GM21576 (cell line): ENCODE results near the gene MXD1.
"Not testable (repeated sequence)": the region's sequence is repeated elsewhere in the genome, so short reads cannot be mapped to it uniquely, and the experiment has no call there.

ENCODE experiments used
- ATAC-seq: cut with Tn5 transposase; IDR thresholded peaks from one replicate; pipeline ENCODE4 v1.9.1; 2021; ENCODE audit warnings: mild to moderate bottlenecking, moderate library complexity; ENCODE audit not compliant: unreplicated experiment

Gene MXD1

DNA sequence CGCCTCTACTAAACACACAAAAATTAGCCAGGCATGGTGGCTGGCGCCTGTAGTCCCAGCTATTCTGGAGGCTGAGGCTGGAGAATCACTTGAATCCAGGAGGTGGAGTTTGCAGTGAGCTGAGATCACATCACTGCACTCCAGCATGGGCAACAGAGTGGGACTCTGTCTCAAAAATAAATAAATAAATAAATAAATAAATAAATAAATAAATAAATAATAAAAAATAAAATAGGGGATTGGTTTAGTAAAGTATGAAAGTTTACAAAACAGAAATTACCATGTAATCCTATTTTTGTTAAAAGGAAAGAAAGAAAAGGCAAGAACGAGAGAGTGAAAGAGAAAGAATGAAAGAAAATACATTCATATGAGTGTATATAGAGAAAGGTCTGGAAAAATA, 35.8 kb downstream of the MXD1 start:
- not testable (repeated sequence) for ATAC-seq

DNA sequence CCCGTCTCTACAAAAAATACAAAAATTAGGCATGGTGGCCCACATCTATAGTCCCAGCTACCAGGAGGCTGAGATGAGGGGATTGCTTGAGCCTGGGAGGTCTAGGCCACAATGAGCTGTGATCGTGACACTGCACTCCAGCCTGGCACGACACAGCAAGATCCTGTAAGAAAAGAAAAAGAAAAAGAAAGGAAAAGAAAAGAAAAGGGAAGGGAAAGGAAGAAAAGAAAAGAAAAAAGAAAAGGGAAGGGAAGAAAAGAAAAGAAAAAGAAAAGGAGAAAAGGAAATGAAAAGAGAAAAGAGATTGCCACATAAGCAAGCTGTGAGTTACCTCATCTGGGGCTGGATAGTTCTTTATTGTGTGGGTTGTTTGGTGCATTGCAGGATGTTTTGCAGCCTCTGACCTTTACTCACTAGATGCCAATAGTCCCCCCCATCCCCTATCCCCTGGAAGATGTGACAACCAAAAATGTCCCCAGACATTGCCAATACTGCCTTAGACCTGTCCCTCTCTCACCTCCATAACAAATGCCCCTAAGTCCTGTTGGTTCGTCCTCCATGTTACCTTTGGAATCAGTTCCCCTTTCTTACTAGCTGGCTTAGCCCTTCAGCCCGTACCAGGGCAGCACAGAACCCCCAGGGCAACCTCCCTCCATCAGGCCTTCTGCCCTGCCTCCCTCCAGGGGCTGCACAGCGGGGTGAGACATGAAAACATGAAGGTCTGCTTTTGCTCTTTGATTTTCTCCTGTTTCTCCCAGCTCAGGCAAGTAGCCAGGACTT, 37.6 kb downstream of the MXD1 start:
- ATAC-seq = no peak

DNA sequence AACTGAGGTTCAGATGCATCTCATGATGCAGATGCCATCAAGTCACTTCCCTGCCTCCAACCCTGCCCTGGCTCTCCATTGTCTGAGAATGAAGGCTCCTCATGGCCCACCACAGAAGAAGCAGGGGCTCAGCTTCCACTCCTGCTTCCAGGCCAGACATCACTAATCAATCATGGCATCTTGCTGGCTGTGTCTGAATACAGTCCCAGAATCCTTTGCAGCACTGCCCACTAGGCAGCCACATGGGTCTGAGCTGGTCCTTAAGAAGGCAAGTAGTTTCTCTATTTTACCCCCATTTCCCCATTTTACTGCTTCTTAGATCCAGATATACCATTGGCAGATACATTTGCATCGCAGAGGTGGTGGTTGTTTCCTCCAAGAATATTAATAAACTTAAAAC, 39.2 kb downstream of the MXD1 start:
- ATAC-seq = no peak

DNA sequence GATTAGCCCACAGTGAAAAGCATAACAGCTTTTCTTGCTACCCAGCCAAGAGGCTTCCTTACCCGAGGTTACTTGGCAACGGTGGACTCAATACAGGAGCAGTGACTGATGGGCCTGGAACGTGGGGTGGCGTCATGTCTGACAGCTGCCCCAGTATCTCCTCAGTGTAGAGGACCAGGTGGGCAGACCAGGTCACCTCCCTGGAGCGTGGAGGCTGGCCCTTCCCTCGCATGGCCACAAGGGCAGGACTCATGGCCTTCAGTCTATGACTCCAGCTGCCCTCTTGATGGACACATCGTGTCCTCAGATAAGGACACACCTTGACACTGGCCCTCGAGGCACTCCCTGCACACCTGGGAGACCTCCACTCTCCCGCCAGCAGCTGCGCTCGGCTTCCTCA, 40.1 kb downstream of the MXD1 start:
- ATAC-seq = no peak

DNA sequence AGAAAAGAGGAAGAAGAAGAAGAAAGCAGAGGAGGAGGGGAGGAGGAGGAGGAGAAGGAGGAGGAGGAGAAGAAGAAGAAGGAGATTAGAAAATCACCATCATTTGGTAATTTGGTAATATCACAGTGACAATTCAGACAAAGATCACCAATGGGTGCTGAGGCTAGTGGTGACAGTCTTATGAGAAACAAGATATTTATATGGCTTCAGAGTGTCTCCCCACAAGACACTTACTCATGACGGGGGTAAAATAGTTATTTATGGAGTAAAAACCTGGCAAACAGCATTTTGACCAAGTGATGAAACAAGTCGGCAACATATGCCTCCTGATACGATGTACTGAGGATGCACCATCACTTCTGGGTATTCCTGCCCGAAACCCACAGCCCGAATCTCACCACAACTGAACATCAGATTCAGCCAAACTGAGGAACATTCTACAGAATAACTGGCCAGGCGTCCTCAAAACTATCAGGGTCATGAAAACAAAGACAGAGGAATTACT, 41.6 kb downstream of the MXD1 start:
- ATAC-seq = no peak

DNA sequence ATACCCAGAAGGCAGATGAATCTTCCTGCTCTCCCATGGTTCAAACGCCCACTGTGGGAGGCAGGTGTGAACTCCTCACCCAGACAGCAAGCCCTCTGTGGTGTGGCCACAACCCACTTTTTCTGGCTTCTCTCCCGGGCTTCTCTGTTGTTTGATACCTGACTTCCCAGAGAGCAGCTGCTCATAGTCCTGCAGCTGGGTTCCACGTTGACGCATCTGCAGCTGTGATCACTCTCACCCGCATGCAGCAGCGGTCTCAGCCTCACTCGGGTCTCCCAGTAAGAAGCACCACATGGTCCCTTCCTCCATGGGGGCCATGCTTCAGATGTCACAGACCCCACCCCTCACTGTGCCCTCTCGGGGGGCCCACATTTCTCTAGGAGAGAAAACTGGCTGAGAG, 43.1 kb downstream of the MXD1 start:
- ATAC-seq = no peak

DNA sequence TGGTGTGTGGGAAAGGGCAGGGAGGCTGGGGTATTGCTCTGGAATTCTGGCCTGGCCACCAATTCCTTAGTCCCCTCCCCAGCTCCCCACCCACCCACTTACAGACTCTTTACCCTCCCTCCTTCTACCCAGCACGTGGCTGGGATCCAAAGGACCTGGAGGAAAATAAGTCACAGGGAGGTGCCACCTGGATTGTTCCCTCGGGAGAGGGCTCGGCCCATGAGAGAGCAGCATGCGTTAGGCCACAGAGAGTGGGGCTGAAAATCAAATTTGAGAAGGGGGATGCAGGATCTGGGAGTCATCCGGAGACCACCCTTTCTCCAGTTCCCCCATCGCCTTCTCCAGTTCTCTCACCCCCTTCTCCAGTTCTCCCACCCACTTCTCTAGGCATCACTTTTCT, 43.6 kb downstream of the MXD1 start:
- no peak for ATAC-seq

DNA sequence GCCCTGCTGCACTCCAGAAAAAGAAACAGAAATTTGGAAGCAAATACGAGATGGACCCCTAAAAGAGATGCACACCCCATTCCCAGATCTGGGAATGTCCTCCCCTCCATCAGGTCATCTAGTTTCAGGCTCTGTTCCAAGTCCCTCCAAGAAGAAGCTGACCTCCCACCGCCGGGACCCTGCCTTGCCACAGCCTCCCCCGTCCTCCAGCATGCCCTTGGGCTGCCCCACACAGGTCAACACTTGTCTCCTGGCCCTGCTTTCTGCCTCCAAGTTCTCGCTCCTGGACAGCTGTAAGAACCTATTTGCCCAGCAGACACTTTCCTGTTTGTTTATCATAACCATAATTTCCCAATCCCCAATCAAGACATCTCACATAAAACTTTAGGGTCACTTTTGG, 44.5 kb downstream of the MXD1 start:
- no peak for ATAC-seq

DNA sequence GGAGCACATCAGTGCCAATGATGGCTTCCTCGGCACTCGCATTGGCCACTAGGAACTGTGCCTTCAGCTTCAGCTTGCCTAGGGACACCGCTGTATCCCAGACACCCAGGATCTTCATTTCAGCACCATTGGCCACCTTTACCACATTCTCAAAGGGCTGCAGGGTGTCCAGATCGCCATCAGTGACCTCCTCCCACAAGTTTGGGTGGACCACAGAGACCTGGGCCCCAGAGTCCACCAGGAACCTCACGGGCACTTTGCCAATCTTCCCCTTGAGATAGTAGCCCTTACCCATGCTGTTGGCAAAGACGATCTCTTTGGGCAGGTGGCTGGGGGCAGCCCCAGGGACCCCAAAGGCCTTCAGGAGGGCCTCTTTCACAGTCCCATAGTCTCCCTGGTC, 45.9 kb downstream of the MXD1 start:
- ATAC-seq = no peak

DNA sequence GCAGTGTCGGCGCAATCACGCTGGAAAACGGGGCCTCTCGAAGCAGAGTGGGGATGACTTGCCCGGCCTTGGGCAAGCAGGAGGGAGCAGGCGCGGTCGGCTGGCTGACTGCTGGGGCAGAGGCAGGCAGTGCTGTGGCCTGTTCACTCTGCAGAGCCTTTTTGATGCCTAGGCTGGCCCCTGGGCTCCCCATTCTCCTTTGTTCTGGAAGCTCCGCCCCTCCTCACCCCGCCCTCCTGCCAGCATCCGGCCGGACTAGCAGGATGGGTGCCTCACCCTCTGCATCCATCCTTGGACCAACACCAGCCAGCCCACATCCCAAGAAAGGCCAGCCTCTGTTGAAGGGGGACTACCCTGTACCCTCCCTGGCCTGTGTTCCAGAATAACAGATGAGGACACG, 46.6 kb downstream of the MXD1 start, which contains the start of gene ASPRV1:
Gene ASPRV1, minus strand, starts transcription at position 136 of the 400 bp plus-strand sequence. CDS start 195 bp downstream, outside the sequence.
- no peak for ATAC-seq

DNA sequence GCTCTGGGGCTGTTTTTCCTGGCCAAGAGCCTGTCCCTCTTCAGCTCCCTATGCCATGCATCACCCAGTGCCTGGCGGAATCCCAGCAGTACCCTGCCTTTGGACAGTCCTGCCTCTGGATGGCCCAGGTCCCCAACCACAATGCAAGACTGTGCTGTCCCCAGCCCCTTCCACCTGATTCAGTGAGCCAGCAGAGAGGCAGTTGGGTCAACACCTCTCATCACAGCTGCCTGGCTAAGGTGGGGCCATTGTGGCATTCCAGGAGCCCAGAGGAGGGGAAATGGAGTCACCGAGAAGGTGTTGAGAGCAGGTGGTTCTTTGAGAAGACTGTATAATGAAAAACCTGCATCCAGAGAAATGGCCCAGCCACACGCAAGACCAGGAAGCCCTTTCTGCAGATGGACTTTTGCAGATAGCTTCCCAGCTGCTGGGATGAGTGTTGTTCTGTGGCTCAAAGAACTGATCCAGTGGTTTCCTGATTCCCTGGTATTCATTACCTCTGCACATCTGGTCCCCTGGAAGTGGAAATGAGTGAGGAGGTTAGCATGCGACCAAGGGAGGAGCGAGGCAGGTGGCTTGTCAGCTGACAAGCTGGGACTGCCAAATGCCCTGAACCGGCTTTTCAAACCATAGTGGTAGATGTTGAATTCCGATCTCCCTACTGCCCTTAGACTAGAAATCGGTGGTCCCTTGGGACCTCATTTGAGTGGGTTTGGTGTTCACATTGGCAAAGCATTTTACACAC, 48.2 kb downstream of the MXD1 start:
- no peak for ATAC-seq

DNA sequence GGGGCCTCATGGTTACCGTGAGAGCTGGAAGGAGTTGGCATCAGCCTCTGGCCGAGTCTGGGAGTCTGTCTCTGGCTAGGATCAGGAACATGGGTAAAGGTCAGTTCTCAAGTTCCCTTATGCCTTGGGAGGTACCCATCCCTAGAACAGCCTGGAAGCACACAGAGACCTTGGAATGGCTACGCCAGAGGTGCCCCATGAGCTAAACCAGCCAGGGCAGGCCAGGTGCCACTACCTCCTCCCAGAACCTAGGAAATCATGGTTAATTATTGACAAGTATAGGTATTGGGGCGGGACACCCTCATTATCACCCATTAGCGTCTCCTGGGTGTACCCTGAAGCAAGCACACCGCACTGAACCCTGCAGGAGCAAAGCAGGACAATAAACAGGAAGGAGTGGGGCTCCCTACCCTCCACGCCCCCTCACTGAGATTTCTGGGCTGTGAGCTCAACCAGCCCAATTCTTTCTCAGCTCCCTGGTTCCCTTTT, 49.5 kb downstream of the MXD1 start:
- ATAC-seq = no peak

DNA sequence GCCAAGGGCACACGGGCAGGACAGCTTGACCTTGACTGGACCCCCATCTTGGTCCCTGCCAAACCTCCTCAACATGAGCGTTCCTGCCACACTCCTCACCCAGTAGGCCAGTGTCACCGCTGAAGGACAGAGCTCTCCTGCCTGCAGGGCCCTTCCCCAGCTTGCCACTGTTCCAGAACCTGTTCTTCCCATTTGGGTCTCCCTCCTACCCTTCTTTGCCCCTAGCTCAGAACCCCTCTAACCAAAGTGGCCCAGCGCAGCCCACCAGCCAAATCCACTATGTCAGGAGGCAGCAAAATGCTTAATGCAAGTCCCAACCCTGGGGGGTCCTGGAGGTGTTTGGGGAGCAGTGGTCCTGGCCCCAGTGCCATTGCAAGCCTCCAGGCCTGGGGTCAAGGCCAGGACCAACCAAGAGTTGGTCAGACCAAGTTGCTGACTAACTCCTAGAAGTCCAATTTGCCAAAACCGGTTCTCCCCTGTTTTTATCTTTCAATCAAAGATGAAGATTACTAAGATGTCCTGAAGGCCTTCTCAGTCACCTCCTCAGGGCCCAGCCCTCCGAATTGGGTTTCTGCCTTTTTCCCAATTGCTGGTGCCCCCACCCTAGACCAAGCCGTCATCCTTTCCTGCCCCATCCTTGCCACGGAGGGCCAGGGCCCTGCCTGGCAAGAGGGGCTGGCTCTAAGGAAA, 51.0 kb downstream of the MXD1 start:
- no peak for ATAC-seq

DNA sequence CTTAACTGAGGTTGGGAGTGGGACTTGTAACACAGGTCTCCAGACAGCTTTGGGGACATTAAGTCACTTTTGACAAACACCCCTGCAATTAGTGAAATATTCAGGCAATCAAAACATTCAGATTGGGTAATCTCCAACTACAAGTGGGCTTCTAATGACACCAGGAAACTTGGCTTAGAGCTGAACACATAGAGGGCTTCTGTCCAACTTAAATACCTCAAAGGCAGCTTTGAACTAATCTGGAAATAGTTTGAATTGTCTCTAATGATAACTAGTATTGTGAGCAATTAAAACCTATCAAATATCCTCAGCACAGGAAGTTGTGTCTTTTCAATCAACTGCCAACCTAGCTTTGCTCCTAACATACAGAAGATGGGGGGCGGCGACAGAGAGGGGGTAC, 51.6 kb downstream of the MXD1 start:
- no peak for ATAC-seq

DNA sequence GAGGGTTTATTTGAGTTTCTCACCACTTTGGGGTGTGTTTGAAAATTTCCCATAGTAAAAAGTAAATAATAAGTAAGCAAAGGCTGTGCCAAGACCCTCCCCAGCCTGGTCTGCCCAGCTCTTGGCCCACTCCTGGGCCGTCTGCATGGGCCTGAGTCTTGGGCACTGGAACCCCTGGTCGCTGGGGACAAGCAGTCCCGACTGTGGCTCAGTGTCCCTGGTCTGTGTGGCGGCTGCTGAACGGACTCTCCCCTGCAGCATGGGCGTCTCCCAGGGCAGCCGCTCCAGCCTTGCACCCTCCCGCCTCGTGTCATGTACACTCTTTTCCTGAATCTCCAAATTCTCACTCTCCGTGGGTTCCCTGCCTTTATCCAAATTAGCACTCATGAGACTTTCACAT, 53.7 kb downstream of the MXD1 start:
- ATAC-seq = no peak

DNA sequence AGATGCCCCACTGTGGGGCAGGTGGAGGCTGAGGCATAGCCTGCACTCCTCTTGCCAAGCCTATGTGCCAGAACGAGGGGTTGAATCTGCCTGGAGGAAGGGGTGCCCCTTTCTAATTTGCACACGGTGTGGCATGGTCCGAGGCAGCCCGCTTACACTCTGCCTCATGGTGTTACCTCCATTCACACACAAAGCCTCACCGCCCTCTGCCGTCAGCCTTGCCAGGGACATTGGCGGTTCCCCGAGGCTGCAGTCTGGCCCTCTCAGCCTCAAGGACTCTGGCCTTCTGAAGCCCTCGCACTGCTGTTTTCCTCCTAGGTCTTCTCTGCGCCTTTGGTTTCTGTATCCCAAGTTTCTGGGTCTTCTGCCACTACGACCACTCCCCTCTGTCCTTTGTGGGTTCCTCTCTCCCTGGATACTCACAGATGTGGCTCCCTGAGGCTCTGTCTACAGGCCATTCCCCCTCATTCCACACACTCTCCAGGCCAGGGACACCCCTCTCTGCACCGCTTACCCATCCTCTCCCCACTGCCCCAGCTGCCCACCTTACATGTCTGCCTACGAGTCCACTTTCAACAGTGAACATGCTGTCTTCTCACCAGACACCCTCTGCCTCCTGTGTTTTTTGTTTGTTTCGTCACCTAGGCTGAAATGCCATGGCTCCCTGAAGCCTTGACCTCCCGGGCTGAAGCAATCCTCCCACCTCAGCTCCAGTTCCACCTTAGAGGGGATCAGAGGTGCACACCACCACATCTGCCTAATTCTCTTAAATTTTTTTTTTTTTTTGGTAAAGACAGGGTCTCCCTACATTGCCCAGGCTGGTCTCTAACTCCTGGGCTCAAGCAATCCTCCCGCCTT, 54.4 kb downstream of the MXD1 start:
- ATAC-seq = no peak

DNA sequence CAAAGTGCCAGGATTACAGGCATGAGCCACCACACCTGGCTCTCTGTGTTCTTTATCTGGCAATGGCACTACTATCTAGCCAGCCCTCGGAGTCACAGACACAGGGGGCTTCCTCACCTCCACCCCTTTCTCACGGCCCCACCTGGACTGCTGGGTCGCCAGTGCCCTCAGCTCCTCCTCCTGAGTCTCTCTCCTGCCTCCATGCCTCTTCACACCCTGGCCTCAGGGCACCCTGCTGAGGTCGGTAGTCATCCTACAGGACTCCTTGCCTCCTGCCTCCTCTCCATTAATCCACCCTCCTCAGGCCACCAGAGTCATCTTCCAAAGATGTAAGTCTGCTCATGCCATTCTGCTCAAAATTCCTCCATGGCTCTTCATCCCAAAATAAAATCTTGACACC, 55.1 kb downstream of the MXD1 start:
- ATAC-seq = no peak

DNA sequence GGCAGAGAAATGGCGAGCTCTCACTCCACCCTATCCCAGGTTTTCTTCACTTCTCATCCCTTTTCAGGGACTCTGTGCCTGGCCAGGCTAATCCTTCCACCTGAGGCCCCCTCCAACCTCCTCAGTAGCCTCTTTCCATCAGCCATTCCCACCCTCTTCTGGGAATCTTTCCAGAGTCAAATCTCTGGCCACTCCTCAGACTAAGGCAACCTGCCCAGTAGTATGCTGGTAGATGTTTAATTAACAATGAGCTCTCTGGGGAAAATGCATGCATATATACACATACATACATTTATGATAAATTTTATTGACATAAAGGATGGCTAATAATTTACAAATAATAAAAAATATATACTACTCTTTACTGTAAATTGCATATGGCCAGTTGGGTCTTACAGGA, 57.9 kb downstream of the MXD1 start:
- ATAC-seq = no peak

DNA sequence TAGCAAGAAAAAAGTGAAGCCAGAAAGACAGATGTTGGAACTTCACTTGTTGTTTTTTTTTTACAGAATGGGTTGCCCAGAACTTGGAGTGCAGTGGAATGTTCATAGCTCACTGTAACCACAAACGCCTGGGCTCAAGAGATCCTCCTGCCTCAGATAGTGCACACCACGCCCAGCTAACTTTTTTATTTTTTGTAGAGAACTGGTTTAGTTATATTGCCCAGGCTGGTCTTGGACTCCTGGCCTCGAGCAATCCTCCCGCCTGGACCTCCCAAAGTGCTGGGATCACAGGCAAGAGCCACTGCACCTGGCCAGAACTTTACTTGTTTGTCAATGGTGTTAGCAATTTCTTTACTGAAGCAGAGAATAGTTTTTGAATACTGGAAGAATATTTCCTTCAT, 58.4 kb downstream of the MXD1 start:
- no peak for ATAC-seq

DNA sequence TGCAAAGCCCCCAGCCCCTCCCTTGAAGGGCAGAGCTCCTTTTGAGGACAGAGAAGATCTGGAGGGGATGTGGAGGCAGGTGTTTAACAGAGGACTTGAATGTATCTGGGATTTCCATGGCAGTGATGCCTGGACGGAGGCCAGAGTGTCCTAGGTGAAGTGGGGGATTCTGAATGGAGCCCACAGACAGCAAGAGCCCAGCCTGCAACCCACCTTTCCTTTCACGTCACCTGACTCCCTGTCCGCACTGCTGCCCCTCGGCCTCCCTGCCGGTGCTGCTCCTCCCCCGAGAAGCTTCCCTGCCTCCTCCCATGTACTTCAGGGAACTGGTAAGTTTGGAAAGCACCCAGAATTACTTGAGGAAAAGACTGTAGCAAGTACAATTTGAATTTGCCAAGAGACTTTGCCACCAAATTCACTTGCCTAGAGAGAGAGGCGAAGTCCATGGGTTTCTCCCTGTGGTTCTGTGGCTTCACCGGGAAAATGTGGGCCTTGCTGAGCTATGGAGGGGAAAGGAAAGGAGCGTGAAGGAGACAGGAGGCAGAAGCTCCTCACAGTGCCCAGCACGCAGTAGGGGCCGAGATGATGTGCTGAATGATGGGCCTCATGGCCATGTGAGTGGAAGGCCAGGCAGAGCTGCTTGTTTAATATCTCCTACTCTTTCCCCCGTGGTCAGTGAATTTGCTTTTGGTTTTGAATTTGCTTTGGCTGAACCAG, 60.4 kb downstream of the MXD1 start:
- ATAC-seq = no peak
